ENCODE measurements around the gene NEBL.

The NEBL gene

DNA sequence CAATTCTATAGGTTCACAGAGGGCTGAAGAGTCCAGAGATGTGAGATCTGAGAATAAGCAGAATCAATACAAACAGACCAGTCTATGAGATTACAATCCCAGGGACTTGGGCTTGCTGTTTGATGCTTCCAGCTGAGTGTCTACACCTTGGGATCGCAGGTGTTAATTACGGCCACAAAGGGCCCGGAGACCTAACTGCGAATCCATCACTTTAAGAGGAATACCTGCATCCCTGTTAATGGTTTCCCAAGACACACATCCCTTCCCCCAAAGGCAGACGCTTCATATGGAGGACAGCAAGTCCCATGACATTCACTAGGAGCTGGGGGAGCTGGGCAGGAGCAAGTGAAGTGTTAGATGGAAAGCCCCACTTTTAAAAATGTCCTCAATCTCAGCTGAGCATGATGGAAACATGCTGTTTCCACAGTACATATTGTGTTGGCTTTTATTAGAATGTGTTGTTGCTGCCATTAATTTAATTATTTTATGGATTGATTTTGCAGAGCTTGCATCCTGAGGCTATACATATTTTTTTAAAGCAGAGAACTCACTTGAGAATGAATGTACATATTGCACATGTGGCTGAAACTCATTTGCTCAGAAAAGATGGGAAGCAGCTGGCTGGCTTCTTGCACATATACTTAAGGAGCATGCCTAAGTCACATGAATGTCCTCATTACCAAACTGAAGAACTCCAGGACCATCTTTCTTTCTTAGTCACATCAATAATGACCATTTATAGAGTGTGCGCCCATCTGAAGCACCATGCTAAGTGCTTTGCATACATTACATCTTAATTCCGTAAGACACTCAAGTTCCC lies 151.3 kb downstream of the NEBL start:
- TF ChIP-seq CTCF (IDR thresholded peaks at IDR 0.05; ENCODE audit: control extremely low read depth, extremely low read depth, low read depth, missing control alignments) = no peak
- ChIA-PET POLR2A (no interaction called here), CTCF (no interaction called here)
- no peak for DNase-seq (ENCODE audit: extremely low spot score)

- TF ChIP-seq CTCF (IDR thresholded peaks at IDR 0.05; ENCODE audit: control extremely low read depth, extremely low read depth, low read depth, missing control alignments) = no peak
- POLR2A ChIA-PET = no interaction called here
- CTCF ChIA-PET = no interaction called here
- DNase-seq (ENCODE audit: extremely low spot score) = no peak
Observed at GRCh38 chr10:20744821-20745220, 152.3 kb downstream of the NEBL start.

GRCh38 chr10:20743942-20744341 lies 153.2 kb downstream of the NEBL start:
- CTCF ChIA-PET = no interaction called here
- TF ChIP-seq CTCF (IDR thresholded peaks at IDR 0.05; ENCODE audit: control extremely low read depth, extremely low read depth, low read depth, missing control alignments) = no peak
- DNase-seq (ENCODE audit: extremely low spot score) = no peak
- POLR2A ChIA-PET = no interaction called here

DNA sequence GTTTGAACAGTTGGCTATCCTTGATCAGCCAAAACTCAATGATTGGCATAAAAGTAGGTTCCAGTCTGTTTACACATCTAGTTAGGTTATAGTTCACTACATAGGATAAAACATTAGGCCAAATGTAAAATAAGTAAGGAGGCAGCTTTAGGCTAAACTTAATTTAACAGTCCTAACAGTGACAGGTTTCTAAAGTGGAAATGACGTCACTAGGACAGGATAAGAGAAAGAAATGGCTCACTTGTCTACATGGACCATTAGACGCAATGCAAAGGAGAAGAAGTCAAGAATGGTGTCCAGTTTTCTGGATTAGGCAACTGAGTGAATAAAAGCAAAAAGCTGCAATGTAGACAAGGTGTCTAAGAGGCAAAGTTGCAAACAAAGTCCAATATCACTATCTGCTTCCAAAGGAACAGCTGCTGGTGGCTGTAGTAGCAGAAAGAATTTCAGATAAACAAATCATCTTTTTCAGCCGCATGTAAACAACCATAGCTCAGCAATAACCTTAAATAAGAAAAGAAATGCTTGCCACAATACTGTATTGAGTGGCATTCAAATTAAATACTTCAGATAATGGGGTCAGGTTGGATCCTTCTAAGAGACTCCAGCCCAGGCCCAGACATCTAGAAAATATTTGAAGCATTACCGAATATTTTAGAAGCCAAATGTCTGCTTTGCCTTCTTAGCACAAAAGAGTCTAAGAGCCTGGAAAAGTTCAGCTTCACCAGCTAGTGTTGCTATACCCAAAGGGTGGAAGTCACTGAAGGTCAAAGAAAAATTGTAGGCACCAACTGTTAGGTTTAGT lies 154.2 kb downstream of the NEBL start:
- CTCF ChIA-PET = no interaction called here
- TF ChIP-seq CTCF (IDR thresholded peaks at IDR 0.05; ENCODE audit: control extremely low read depth, extremely low read depth, low read depth, missing control alignments) = no peak
- DNase-seq (ENCODE audit: extremely low spot score) = no peak
- POLR2A ChIA-PET = no interaction called here

DNA sequence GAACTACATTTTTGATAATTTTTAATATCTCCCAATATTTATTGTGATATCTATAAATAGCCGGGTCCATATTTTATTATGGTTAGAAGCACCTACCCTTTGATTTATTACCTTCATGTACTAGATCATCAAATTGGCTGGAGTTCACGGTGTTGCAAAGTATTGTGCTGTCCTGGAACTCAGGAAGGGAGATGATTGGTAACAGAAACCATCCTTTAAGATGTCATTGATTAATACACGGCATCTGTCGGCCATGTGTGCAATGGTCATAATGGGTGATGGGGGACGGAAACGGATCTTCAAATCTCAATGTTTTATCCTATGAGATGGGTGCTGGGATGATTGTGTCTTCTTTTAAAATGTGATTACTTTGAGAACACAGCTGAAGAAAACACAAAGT lies 157.0 kb downstream of the NEBL start:
- ChIA-PET POLR2A (no interaction called here), CTCF (interaction anchor here (0.8 kb wide), 1 partner anchor 9 kb away, joined by 3 read pairs; no protein-coding TSS in a partner anchor)
- no peak for DNase-seq (ENCODE audit: extremely low spot score)
- TF ChIP-seq CTCF (IDR thresholded peaks at IDR 0.05; ENCODE audit: control extremely low read depth, extremely low read depth, low read depth, missing control alignments) = no peak

DNA sequence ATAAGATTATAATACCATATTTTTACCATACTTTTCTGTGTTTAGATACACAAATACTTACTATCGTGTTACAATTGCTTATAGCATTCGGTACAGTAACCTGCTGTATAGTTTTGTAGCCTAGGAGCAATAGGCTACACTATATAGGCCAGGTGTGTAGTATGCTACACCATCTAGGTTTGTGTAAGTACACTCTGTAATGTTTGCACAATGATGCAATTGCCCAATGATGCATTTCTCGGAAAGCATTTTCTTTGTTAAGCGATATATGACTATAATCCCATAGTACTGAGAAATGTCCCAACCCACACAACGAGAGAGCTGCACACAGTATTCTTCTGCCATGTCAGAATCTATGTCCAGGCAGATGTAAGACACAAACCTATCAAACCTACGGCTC lies 160.0 kb downstream of the NEBL start:
- TF ChIP-seq CTCF (IDR thresholded peaks at IDR 0.05; ENCODE audit: control extremely low read depth, extremely low read depth, low read depth, missing control alignments) = no peak
- ChIA-PET POLR2A (no interaction called here), CTCF (no interaction called here)
- DNase-seq (ENCODE audit: extremely low spot score) = no peak

Data from GM10248 (cell line).